ENCODE data around the gene GLB1L2.

GLB1L2 gene

GRCh38 chr11:134367781-134368180, 36.0 kb downstream of the GLB1L2 start:
- no peak for DNase-seq (ENCODE audit: low spot score)

GRCh38 chr11:134369656-134370525, 38.1 kb downstream of the GLB1L2 start:
- no peak for DNase-seq (ENCODE audit: low spot score)

- DNase-seq (ENCODE audit: low spot score), result no peak
These were observed 39.0 kb downstream of the GLB1L2 start for GRCh38 chr11:134370526-134371435.

GRCh38 chr11:134371436-134372185, 39.8 kb downstream of the GLB1L2 start:
- DNase-seq (ENCODE audit: low spot score), result no peak

GRCh38 chr11:134372536-134372935, 40.7 kb downstream of the GLB1L2 start:
- no peak for DNase-seq (ENCODE audit: low spot score)

GRCh38 chr11:134372961-134373360, 41.2 kb downstream of the GLB1L2 start:
- DNase-seq (ENCODE audit: low spot score), result no peak

- DNase-seq (ENCODE audit: low spot score), result no peak
These were observed 41.8 kb downstream of the GLB1L2 start for GRCh38 chr11:134373591-134374052.

GRCh38 chr11:134374171-134374570, 42.4 kb downstream of the GLB1L2 start:
- no peak for DNase-seq (ENCODE audit: low spot score)

GRCh38 chr11:134374891-134375550, 43.2 kb downstream of the GLB1L2 start:
- no peak for DNase-seq (ENCODE audit: low spot score)

GRCh38 chr11:134376150-134376921, 44.5 kb downstream of the GLB1L2 start:
- DNase-seq (ENCODE audit: low spot score), result no peak

GRCh38 chr11:134377876-134378275, 46.1 kb downstream of the GLB1L2 start:
- no peak for DNase-seq (ENCODE audit: low spot score)

GRCh38 chr11:134379241-134379640, 47.5 kb downstream of the GLB1L2 start:
- no peak for DNase-seq (ENCODE audit: low spot score)

GRCh38 chr11:134380229-134380628, 48.4 kb downstream of the GLB1L2 start:
- no peak for DNase-seq (ENCODE audit: low spot score)

- DNase-seq (ENCODE audit: low spot score), result no peak
These were observed 49.0 kb downstream of the GLB1L2 start for GRCh38 chr11:134380785-134381184.

GRCh38 chr11:134382257-134382656, 50.5 kb downstream of the GLB1L2 start:
- no peak for DNase-seq (ENCODE audit: low spot score)

GRCh38 chr11:134382830-134383229, 51.0 kb downstream of the GLB1L2 start:
- DNase-seq (ENCODE audit: low spot score), result no peak

GRCh38 chr11:134383576-134384221, 51.9 kb downstream of the GLB1L2 start:
- no peak for DNase-seq (ENCODE audit: low spot score)

GRCh38 chr11:134384406-134384805, 52.6 kb downstream of the GLB1L2 start:
- no peak for DNase-seq (ENCODE audit: low spot score)

- DNase-seq (ENCODE audit: low spot score), result no peak
These were observed 53.4 kb downstream of the GLB1L2 start for GRCh38 chr11:134385171-134385570.

Measured in RKO (cell line).